Suppressor macrophage (primary cell): ENCODE measurements around the gene GPS2.

ENCODE experiments used
- DNase-seq, 4 experiments: peaks; one replicate each; pipeline ENCODE4 v3.0.0-alpha.2; 2020 to 2022

GPS2 gene

DNA sequence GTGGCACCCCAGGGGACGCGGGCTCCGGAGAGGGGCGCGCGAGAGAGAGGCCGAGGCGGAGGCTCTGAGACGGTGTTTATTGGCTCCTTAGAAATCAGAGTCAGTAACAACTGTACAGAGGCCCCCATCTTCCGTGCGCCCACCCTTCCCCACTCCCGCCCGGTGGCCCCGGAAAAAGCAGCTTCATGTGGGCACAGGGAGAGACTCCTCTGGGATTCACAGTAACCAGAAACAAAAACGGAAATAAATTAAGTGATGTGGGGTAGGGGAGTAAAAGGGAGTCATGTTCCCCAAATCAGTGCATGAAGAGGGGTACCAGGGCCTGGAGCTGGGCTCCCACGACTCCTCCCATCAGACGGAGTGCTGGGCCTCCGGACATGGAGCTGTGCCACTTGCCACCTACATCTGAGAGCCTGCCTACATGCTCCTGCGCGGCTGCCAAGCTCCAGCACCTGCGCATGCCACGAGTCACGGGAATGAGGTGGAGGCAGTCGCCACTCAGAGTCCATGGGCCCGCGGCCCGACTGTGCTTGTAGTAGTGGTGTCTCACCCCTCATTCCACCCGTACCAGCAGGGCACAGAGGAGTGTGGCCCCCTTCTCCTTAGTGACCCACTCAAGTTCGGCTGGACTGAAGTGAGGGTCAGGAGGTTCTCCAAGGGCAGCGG, 543 bp upstream of the GPS2 start:
- DNase-seq = no peak

DNA sequence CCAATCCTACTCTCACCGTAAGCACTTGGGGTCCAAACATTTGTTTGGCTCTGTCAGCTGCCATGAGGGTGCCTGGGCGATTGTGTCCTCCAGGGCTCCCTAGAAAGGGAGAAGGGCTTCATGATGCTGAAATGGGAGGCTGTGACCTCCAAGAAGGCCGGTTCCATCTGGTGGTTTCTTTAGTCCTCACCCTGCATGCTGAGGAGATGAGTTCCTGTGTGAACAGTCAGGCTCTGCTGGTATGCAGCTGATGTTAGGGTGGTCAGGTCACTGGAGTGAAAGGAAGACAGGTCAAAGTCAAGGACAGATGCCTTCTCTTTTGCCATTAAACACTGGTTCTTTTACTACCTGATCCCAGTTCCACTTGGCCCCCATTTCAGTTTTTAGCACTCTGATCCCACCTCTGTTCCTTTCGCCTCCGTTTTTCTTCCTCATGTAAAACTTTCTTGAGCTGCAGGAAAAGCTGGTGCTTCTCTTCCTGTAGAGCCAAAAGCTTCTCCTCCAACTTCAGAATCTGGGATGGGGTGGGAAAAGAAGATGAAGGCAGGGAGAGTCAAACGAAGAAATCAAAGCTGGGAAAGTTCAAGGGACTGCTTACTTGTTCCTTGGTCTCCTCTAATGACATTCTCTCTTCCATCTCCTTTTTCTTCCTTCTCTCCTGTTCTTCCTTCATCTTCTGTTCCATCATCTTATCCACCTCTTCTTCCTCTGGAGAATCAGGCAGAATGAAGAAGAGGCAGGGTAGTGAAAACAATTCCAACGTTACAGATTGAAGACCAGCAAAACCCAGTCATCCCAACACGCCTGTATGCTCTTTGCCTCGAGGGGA, 1.1 kb downstream of the GPS2 start:
- no peak for DNase-seq

DNA sequence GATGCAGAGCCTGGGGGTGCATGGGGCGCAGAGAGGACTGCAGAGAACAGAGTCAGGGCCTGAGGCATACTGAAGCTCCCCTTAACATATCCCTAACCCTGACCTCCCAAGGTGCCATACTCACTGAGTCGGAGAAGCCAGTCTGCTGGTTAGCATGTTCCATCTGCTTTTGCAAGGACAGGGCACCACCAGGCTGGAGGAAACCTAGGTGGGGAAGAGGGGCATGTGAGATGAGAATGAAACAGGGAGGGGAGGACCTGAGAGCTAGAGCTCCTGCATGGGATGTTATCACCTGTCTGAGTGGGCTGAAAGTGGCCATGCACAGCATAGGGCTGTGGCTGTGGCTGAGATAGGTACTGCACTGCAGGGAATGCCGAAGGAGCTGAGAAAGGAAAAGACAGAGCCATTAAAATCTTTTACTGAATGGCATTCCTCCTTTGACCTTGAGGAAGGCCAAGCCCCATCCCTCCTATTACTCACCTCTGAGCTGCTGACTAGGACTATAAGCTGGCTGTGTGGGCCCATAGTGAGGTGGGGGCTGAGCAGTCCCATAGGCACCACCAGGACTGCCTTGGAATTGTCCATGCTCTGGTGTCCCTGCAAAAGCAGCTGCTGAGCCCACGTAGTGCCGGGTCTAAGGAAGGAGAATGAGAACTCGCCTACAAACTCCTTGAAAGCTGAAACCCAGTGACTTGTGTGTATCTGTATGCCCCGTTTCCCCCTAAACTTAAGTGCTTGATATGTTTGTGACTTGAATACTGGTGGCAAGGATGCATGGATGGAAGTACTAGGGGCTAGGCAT, 1.9 kb downstream of the GPS2 start:
- no peak for DNase-seq

DNA sequence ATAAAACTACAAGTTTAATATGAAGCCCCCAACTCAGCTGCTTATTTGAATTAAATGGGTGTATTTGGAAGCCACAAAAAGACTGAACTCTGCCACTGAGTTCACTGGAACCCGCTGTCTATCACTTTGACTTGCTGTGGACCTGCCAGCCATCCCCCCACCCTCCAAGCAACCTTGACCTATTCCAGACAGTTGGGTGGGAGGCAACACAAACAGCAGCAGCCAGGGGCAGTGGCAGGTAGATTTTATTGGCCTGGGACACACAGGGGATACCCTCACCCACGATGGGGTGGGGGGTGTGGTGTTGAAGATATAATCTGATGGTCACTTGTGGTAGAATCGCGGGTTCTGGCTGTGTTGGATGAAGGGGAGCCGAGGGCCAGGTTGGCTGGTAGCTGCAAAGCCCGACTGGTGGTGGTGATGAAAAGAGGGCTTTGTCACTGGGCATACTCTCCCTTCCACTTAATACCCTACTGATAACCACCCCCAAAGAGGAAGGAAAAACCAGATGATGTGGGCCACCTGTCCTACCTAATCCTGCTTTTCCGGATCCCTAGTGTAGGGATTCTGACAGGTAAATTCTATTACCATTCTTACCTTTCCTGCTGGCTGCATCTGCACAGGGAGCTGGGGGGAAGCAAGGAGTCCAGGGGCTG, 2.6 kb downstream of the GPS2 start:
- no peak for DNase-seq

DNA sequence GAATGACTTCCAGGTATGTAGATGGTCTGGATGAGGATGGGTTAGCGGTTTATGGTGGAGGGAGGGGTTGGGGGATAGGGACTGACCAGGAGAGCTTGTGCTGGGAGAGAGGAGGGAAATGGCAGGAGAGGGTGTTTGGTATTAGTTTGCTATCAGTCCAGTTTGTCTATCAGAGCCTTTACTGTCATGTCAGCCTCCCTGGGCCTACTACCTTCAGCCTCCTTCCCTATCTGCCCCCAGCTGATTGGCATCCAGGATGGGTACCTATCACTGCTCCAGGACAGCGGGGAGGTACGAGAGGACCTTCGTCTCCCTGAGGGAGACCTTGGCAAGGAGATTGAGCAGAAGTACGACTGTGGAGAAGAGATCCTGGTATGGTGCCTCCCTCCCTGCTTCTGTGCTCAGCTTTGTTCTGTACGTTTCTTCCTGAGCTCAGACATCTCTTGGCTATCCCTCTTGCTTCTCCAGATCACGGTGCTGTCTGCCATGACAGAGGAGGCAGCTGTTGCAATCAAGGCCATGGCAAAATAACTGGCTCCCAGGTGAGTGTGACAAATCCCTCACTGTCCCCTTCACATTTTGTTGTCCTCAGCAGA, 4.0 kb downstream of the GPS2 start:
- DNase-seq = no peak

DNA sequence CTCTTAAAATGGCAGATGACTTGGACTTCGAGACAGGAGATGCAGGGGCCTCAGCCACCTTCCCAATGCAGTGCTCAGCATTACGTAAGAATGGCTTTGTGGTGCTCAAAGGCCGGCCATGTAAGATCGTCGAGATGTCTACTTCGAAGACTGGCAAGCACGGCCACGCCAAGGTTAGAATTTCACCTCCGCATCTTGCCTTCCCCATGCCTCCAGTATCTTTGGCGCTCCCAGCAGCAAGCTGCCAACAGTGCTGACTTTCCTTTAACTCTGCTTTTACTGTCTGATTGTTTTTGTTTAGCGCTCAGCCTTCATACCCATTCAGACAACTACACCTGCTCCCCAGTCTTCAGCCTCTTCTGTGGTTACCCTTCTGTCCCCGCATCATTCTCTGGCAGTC, 5.5 kb downstream of the GPS2 start:
- no peak for DNase-seq

DNA sequence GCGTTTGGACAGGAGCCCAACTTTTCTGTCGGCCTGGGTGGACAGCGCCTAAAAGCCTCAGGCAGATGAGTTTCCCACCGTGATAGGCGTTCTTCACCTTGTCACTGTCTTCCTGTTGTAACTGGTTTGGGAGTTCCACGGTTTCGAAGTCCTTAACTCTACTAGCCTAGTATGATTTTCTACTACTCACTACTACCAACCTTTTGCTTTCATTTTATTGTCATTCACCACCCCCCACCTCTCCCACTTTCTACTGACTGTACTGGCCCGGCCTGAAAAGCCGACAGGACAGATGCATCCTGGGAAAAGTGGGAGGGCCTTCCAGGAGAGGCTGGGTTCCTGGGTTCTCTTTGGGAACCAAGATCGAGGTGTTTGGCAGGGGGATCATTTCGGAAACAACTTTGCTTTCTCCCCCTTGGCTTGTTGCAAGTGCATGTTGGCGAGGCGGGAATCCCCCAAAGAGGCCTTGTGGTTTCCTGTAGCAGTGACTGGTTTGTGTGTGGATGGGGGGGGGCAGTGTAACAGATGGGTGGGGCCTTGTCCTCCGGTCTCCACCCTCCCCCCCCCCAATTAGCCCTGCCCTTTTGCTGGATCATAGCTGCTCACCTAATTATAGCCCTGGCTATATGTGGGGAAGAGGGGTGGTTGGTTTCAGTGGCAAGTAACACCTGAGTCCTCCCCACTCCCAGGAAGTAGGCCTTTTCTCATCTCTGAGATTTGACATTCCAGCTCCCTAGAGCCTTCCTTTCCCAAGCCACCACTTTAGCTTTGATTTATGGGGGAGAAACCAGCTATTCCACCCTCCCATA, 6.3 kb downstream of the GPS2 start:
- DNase-seq = peak; percentile 69 to 83 (median 82)

DNA sequence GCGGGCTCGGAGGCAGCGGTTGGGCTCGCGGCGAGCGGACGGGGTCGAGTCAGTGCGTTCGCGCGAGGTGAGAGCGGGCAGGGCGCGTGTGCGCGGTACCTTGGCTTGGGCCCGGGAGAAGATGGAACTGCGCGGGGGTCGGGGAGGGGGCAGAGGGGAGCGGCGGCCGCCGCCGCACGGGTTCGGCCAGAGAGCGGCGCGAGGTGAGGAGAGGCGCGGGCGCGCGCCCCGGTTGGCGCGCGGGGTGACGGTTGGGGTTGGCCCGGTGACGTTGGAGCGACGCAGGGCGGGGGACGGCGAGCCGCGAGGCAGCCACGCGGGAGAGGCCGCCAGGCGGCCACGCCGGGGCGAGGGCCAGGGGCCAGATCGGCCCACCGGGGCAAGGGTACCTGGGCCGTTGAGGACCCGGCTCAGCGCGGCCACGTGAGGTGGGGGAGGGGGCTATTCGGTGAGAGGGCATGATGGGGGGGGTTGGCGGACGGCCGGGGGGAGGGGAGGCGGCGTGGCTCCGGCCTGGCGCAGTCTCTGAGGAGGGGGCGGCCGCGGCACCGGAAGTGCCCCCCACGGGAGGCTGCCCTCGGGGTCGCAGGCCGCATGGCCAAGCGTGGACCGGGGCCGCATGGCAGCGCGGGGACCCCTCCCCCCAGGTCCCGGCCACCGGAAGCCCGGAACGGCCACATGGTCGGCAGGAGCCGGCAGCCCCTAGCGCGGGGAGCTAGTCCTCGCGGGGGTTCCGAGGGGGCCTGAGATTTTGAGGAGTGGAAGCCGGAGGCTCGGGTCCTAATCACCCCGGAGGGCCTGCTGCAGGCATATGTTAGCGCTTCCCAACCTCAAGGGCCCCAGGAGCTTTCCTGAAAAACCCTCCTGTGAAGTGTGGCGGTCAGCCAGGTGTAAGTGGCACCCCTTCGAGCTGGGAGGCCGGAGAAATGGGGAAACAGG, 7.2 kb downstream of the GPS2 start:
- DNase-seq = peak; percentile 76 to 90 (median 80)

DNA sequence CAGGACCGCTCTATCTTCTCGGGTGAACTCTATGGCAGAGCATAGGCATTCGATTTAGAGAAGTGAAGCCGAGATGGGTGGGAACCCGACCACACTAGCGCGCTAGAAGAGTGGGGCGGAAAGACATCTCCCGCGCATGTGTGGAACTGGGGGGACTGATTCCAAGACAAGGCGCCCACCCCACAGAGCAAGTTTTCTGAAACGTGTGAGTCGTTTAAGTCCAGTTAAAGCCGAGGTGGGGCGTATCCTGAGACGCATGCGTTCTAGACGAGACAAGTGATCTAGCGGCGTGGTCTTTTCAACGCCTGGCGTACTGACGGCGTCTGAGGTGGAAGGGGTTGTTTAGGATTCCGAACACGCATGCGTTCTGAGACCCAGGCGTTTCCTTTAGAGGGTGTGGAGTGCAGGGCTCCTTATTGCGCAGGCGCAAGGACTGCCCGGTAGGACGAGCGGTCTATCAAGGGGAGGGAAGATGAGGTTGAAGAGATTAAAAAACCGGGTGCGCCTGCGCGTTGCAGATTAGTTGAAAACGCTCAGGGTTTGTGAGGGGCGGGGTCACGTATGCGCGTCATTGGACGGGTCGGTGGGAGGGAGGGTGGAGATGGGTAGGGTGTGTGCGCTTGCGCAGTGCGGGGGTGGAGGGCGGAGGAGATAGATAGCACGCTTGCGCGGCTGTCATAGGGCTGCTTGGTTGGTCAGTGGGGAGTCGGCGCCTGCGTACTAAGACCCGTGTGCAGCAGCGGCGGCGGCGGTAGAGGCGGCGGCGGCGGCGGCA, 8.1 kb downstream of the GPS2 start, which contains the start of gene EIF5A:
Gene EIF5A (plus strand): TSS at position 718 of the 775 bp plus-strand sequence. CDS start 2,008 bp downstream, outside the sequence.
- DNase-seq = peak; percentile 100

DNA sequence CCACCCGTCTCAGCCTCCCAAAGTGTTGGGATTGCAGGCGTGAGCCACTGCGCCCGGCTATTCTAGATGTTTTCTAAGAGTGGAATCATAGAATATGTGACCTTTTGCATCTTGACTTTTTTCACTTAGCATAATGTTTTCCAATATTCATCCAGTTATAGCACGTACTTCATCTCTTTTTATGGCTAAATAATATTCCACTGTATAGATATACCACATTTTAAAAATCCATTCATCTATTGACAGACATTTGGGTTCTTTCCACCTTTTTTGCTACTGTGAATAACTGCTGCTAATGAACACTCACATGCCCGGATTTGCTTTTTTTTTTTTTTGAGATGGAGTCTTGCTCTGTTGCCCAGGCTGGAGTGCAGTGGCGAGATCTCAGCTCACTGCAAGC, 11.0 kb downstream of the GPS2 start:
- no peak for DNase-seq

DNA sequence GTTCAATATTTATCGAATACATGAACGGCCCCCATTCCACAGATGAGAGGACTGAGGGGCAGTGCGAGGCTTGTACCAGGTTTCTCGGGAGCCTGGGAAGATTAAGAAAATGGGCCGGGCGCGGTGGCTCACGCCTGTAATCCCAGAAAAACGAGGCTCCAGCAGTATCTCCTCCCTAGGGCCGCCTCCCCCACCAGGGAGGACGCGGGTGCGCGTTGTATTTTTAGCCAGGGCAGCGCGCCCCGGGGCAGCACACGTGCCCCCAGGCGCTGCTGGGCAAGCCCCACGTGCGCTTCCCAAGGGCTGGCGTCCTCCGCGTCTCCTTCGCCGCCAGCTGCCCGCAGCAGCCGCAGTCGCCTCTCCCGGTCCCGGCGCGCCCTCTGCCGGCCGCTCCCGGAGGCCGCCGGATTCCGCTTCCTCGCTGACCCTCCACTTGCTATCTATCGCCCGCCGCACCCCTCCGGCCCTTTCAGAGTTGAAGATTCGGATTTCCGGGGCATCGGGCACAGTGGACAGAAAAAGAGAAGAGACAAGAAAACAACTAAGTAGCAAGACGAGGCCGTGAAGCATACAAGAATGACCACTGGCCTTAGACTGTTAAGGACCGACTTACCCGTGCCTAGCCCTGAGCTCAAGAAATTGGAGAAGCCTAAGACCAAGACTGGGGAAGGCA, 18.8 kb downstream of the GPS2 start:
- peak; percentile 90 to 95 (median 94) for DNase-seq

DNA sequence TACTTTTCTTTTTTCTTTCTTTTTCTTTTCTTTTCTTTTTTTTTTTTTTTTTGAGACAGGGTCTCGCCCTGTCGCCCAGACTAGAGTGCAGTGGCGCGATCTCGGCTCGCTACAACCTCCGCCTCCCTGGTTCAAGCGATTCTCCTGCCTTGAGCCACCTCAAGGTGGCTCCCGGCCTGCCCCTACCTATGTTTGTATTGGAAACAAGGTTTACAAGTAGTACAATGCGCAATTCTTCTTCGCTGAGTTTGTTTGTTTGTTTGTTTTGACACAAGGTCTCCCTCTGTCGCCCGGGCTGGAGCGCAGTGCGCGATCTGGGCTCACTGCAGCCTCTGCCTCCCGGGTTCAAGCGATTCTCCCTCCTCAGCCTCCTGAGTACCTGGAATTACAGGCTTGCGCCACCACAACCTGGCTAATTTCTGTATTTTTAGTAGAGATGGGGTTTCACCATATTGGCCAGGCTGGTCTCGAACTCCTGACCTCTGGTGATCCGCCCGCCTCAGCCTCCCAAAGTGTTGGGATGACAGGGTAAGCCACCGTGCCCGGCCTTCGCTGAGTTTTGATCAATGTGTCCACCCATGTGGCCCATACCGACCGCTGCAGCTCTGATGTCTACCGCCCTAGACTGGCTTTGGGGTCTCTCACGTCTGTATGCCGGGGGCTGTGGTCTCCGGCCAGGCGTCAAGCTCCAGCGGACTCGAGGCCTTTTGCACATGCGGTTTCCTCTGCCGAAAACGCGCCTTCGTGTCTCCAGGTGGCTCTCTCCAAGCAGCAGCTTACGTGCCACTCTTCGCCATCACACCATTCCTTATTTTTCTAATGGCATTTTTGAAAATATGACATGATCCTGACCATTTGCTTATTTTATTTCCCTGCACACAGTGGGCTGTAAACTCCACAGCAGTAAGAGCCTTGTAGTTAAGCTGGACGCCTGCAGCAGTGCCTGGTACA, 19.7 kb downstream of the GPS2 start:
- no peak for DNase-seq

DNA sequence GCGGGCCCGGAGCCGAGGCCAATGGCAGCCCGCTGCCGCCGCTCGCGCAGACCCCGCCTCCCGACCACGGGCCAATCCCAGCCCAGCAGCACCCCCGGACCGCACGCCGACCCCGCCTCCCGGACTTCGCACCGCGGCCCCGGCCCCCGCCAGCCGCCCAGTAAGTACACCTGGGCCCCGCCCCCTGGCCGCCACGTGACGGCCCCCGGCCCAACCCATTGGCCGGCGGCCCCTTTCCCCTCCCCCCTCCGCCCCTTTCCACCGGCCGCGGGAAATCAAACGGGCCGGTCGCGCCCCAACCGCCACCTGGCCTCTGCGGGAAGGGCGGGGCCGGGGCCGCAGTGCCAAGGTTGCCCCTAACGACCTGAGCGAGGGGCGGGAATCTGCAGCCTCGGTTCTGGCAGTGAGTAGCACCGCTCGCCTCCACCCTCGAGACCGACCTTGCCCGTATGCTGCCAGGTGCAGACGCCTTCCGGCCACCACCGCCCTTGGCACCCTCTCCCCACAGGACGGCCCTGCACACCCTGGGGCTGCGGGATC, 20.5 kb downstream of the GPS2 start, which contains the start of gene YBX2:
Gene YBX2 (minus strand): TSS at position 26 of the 540 bp plus-strand sequence. CDS start 139 bp downstream, outside the sequence.
- peak; percentile 24 to 66 (median 43) for DNase-seq

DNA sequence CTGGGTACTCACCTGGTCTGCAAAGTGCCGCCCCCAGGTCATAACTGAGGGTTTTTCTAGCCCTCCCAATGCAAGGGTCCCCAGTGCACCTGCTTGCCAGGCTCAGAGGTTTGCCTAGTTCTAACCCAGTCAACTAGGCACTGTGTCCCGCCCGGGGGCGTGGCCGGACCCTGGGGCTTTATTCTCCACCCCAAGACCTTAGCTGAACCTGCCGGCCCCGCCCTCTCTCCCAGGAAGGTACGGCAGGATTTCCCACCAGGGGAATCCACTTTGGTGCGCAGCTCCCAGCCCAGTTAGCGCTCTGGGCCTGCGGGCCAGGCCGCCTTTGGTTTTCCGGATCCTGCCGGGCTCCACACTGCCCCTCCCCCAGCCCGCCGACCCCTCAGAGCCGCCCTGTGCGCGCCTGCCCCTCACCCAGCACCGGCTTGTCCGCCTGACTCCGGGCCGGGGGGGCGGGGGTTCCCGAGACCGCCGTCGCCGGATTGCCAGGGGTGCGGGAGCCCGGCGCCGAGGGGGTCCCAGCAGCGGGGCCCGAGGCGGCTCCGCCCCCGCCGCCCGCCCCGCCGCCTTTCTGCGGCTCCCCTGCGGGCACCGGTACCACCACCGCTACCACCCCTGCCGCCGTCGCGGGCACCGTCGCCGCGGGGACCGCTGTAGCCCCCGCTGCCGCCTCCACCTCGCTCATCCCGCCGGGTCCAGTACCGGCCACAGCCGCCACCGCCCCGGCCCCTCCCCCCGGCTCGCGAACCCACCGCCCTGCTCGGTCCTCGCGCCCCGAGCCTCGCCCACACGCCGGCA, 21.1 kb downstream of the GPS2 start:
- no peak for DNase-seq

DNA sequence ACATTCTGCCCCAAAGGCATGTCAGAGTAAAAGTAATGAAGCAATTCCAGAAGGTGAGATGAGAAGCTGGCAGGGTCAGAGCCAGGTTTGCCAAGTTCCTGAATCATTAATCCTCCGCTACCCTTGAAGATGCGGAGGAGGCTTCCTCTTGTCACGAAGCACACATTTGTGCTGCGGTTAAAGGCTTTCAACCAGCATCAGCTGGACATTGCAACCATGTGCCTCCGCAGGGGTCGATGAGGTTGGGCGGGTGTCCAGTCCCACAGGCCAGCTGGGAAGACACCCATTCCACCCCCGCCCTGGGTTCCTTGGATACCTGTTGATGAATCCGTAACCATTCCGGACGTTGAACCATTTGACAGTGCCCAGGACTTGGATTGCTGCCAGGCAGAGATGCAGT, 22.0 kb downstream of the GPS2 start:
- no peak for DNase-seq

DNA sequence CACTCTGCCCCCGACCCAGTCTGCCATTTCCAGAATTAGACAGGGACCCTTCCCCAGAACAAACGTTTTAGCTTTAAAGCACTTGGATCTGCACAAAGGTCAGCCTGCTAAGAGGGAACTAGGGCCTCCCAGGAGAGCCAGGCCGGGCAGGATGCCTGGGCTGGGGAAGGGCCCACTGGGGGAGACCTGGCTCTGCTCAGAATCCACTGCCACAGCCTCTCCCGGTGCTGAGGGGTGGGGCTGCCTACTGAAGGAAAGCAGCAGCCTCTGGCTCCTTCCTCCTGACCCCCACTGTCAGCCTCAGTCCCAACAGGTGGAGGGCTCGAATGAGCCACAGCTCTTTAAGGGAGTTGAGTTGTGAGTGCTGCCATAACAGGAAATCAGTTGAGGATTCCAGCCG, 22.4 kb downstream of the GPS2 start:
- DNase-seq = no peak
